GM23338 (cell line): ENCODE data around the gene RGS7. TPM values are rescaled to one million over a fixed set of nuclear protein-coding genes. Genes with fewer than 3 reads are reported as not detected.

ENCODE experiments used
- ATAC-seq: fragments of 200-7000 bp; cut with Tn5 transposase; 3 replicates; pipeline ENCODE4 v1.9.1; 2020
- DNase-seq: peaks from one replicate; pipeline ENCODE4 v3.0.0-alpha.2; 2015; ENCODE audit warnings: low spot score
- H2AFZ ChIP-seq: fragments of 200-600 bp; sonication (generic); 2 replicates; pipeline ENCODE4 v1.8.0; 2016; ENCODE audit warnings: antibody characterized with exemption, mild to moderate bottlenecking, moderate library complexity
- H3F3A ChIP-seq: fragments of 200-600 bp; sonication (generic); replicated peaks from 2 replicates; pipeline ENCODE4 v1.8.0; 2017; ENCODE audit warnings: antibody characterized with exemption, mixed run types, low read depth
- H3K27ac ChIP-seq: fragments of 200-600 bp; sonication (generic); 2 replicates; pipeline ENCODE4 v1.6.1; 2016; ENCODE audit warnings: low read depth
- H3K27me3 ChIP-seq: fragments of 200-600 bp; sonication (generic); 2 replicates; pipeline ENCODE4 v1.8.0; 2016; ENCODE audit warnings: mild to moderate bottlenecking, mixed run types, moderate library complexity; ENCODE audit not compliant: insufficient read depth
- H3K36me3 ChIP-seq: fragments of 200-600 bp; sonication (generic); 2 replicates; pipeline ENCODE4 v1.8.0; 2016; ENCODE audit warnings: mild to moderate bottlenecking; ENCODE audit not compliant: insufficient read depth
- H3K4me1 ChIP-seq: fragments of 200-600 bp; sonication (generic); 2 replicates; pipeline ENCODE4 v1.8.0; 2016; ENCODE audit warnings: mild to moderate bottlenecking, moderate library complexity; ENCODE audit not compliant: insufficient read depth
- H3K4me2 ChIP-seq: fragments of 200-600 bp; sonication (generic); 2 replicates; pipeline ENCODE4 v1.7.1; 2017; ENCODE audit warnings: mixed run types
- H3K4me3 ChIP-seq: fragments of 200-600 bp; sonication (generic); 2 replicates; pipeline ENCODE4 v1.6.1; 2016; ENCODE audit warnings: mixed run types
- H3K79me2 ChIP-seq: fragments of 200-600 bp; sonication (generic); replicated peaks from 2 replicates; pipeline ENCODE4 v1.8.0; 2017; ENCODE audit warnings: mild to moderate bottlenecking; ENCODE audit not compliant: insufficient read depth
- H3K9me2 ChIP-seq: fragments of 200-600 bp; sonication (generic); 2 replicates; pipeline ENCODE4 v1.8.0; 2017; ENCODE audit not compliant: insufficient read depth
- H4K20me1 ChIP-seq: fragments of 200-600 bp; sonication (generic); replicated peaks from 2 replicates; pipeline ENCODE4 v1.8.0; 2017; ENCODE audit warnings: mild to moderate bottlenecking; ENCODE audit not compliant: insufficient read depth
- H3K27ac Mint-ChIP-seq: 2 replicates; pipeline ENCODE4 v1.8.0; 2020; ENCODE audit warnings: inconsistent platforms, mild to moderate bottlenecking, moderate library complexity, mixed read lengths
- H3K27me3 Mint-ChIP-seq: 3 replicates; pipeline ENCODE4 v1.8.0; 2022; ENCODE audit warnings: low read depth, mild to moderate bottlenecking, moderate library complexity, mixed read lengths, inconsistent platforms; ENCODE audit not compliant: insufficient read depth, poor library complexity
- H3K36me3 Mint-ChIP-seq: 3 replicates; pipeline ENCODE4 v1.8.0; 2021; ENCODE audit warnings: low read depth, mild to moderate bottlenecking, inconsistent platforms, moderate library complexity, mixed read lengths
- H3K4me1 Mint-ChIP-seq: 3 replicates; pipeline ENCODE4 v1.8.0; 2020; ENCODE audit warnings: mild to moderate bottlenecking, inconsistent platforms, mixed read lengths
- H3K4me3 Mint-ChIP-seq: 3 replicates; pipeline ENCODE4 v1.8.0; 2021; ENCODE audit warnings: moderate library complexity, mild to moderate bottlenecking, inconsistent platforms, mixed read lengths
- H3K9me3 Mint-ChIP-seq: 3 replicates; pipeline ENCODE4 v1.8.0; 2020; ENCODE audit warnings: moderate library complexity, mild to moderate bottlenecking, inconsistent platforms, mixed read lengths
- ETS1 ChIP-seq: IDR thresholded peaks from 2 replicates; pipeline ENCODE4 v1.6.1; 2016; ENCODE audit warnings: antibody characterized with exemption
- EZH2 ChIP-seq: fragments of 200-600 bp; sonication (generic); IDR thresholded peaks from one replicate; pipeline ENCODE4 v1.8.0; 2017; ENCODE audit warnings: antibody characterized with exemption, mild to moderate bottlenecking, low read depth; ENCODE audit not compliant: unreplicated experiment
- EZH2phosphoT487 ChIP-seq: fragments of 200-600 bp; sonication (generic); IDR thresholded peaks from one replicate; pipeline ENCODE4 v1.8.1; 2018; ENCODE audit warnings: antibody characterized with exemption; ENCODE audit not compliant: unreplicated experiment
- JUNB ChIP-seq: IDR thresholded peaks from one replicate; pipeline ENCODE4 v1.6.1; 2016; ENCODE audit warnings: antibody characterized with exemption; ENCODE audit not compliant: unreplicated experiment
- NANOG ChIP-seq: IDR thresholded peaks from 2 replicates; pipeline ENCODE4 v1.6.1; 2016; ENCODE audit warnings: antibody characterized with exemption, borderline replicate concordance
- POLR2AphosphoS5 ChIP-seq: IDR thresholded peaks from 2 replicates; pipeline ENCODE4 v1.6.1; 2016; ENCODE audit warnings: antibody characterized with exemption, low read depth
- REST ChIP-seq: IDR thresholded peaks from one replicate; pipeline ENCODE4 v1.6.1; 2018; ENCODE audit warnings: antibody characterized with exemption; ENCODE audit not compliant: unreplicated experiment
- STAT1 ChIP-seq: IDR thresholded peaks from one replicate; pipeline ENCODE4 v1.6.1; 2016; ENCODE audit warnings: antibody characterized with exemption; ENCODE audit not compliant: unreplicated experiment
- ZNF114 ChIP-seq: fragments of 250-450 bp; sonication (Bioruptor Pico); IDR thresholded peaks from 2 replicates; pipeline ENCODE4 v1.5.0; 2020; ENCODE audit warnings: mild to moderate bottlenecking, moderate library complexity
- ZNF331 ChIP-seq: fragments of 250-450 bp; sonication (Bioruptor Pico); IDR thresholded peaks from 2 replicates; pipeline ENCODE4 v1.5.0; 2020; ENCODE audit warnings: low read depth, mild to moderate bottlenecking, moderate library complexity
- polyA plus RNA-seq: library from polyadenylated mRNA; unstranded; fragments of >200 nt; fragmentation: Nextera tagmentation; extraction: Ambion mirVana; gene quantifications from 2 replicates; pipeline ENCODE4 v1.2.1, GENCODE V29; 2016
- total RNA-seq: library from RNA; depleted of rRNA; stranded (reverse); fragments of >200 nt; shearing (Covaris generic); gene quantifications from 2 replicates; pipeline ENCODE4 v1.2.3, GENCODE V29; 2014

Gene RGS7
- total and polyA plus RNA-seq, 2 experiments from 2014 or later = 2.0 to 2.2 TPM

GRCh38 chr1:241081473-241081872 lies 275.5 kb downstream of the RGS7 start:
- H3K27me3 ChIP-seq = no peaks in the 10 kb centered on the region
- H3K4me1 Mint-ChIP-seq = peaks cover 7% of the 10 kb centered on the region
- no peaks in the 10 kb centered on the region for H3K36me3 ChIP-seq
- H3K79me2 ChIP-seq = no peaks in the 10 kb centered on the region
- H4K20me1 ChIP-seq = no peaks in the 10 kb centered on the region
- no peak for TF ChIP-seq ZNF114
- no peak for TF ChIP-seq NANOG
- TF ChIP-seq REST = no peak
- no peak for TF ChIP-seq STAT1
- no peak for TF ChIP-seq JUNB
- no peak for TF ChIP-seq ETS1
- peaks cover 4% of the 10 kb centered on the region; the same call in 1 of the 2 replicates for H3K4me1 ChIP-seq
- no peak for DNase-seq
- no peak overlapping the region for H3K4me3 ChIP-seq
- no peaks in the 10 kb centered on the region for H3K36me3 Mint-ChIP-seq
- no peaks in the 10 kb centered on the region for H3K27me3 Mint-ChIP-seq
- no peaks in the 10 kb centered on the region for H3K9me3 Mint-ChIP-seq
- ATAC-seq = no peak
- no peak overlapping the region for H3K27ac ChIP-seq
- H3F3A ChIP-seq = no peaks in the 10 kb centered on the region
- no peaks in the 10 kb centered on the region for H3K9me2 ChIP-seq
- no peak overlapping the region; the same call in 1 of the 2 replicates for H2AFZ ChIP-seq
- H3K27ac Mint-ChIP-seq = no peak overlapping the region
- H3K4me2 ChIP-seq = no peak overlapping the region
- no peak overlapping the region for H3K4me3 Mint-ChIP-seq

- Histone ChIP-seq H3K27ac (no peak overlapping the region), H3K4me3 (no peak overlapping the region), H2AFZ (no peak overlapping the region), H3F3A (no peaks in the 10 kb centered on the region), H3K79me2 (no peaks in the 10 kb centered on the region), H3K4me1 (peaks cover 4% of the 10 kb centered on the region; the same call in 1 of the 2 replicates), H3K36me3 (no peaks in the 10 kb centered on the region), H4K20me1 (no peaks in the 10 kb centered on the region), H3K4me2 (no peak overlapping the region), H3K27me3 (no peaks in the 10 kb centered on the region), H3K9me2 (no peaks in the 10 kb centered on the region)
- H3K4me3 Mint-ChIP-seq = no peak overlapping the region
- no peaks in the 10 kb centered on the region for H3K9me3 Mint-ChIP-seq
- peak overlapping the region; percentile 15; the same call in 1 of the 2 replicates for H3K27ac Mint-ChIP-seq
- DNase-seq (no peak), ATAC-seq (no peak)
- no peaks in the 10 kb centered on the region for H3K27me3 Mint-ChIP-seq
- no peaks in the 10 kb centered on the region for H3K36me3 Mint-ChIP-seq
- peaks cover 9% of the 10 kb centered on the region for H3K4me1 Mint-ChIP-seq
- TF ChIP-seq JUNB (no peak), EZH2 (no peak), EZH2phosphoT487 (no peak), POLR2AphosphoS5 (no peak), REST (no peak), ZNF331 (CRISPR knock-in tag) (no peak), ETS1 (no peak), STAT1 (no peak)
Measured at GRCh38 chr1:241079459-241079858, 277.5 kb downstream of the RGS7 start.
